Measurements from ENCODE around the gene CELSR3. TPM values are rescaled to one million over a fixed set of nuclear protein-coding genes. Genes with fewer than 3 reads are reported as not detected.

Gene CELSR3, protein sequence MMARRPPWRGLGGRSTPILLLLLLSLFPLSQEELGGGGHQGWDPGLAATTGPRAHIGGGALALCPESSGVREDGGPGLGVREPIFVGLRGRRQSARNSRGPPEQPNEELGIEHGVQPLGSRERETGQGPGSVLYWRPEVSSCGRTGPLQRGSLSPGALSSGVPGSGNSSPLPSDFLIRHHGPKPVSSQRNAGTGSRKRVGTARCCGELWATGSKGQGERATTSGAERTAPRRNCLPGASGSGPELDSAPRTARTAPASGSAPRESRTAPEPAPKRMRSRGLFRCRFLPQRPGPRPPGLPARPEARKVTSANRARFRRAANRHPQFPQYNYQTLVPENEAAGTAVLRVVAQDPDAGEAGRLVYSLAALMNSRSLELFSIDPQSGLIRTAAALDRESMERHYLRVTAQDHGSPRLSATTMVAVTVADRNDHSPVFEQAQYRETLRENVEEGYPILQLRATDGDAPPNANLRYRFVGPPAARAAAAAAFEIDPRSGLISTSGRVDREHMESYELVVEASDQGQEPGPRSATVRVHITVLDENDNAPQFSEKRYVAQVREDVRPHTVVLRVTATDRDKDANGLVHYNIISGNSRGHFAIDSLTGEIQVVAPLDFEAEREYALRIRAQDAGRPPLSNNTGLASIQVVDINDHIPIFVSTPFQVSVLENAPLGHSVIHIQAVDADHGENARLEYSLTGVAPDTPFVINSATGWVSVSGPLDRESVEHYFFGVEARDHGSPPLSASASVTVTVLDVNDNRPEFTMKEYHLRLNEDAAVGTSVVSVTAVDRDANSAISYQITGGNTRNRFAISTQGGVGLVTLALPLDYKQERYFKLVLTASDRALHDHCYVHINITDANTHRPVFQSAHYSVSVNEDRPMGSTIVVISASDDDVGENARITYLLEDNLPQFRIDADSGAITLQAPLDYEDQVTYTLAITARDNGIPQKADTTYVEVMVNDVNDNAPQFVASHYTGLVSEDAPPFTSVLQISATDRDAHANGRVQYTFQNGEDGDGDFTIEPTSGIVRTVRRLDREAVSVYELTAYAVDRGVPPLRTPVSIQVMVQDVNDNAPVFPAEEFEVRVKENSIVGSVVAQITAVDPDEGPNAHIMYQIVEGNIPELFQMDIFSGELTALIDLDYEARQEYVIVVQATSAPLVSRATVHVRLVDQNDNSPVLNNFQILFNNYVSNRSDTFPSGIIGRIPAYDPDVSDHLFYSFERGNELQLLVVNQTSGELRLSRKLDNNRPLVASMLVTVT (N-terminal part only)
- polyA plus RNA-seq (ENCODE audit: insufficient read length in 4 of 4) = 1 to 10 TPM in 2 of 4 donors, under 1 TPM in 2; 0.67 to 1.4 (median 1.1) TPM

DNA sequence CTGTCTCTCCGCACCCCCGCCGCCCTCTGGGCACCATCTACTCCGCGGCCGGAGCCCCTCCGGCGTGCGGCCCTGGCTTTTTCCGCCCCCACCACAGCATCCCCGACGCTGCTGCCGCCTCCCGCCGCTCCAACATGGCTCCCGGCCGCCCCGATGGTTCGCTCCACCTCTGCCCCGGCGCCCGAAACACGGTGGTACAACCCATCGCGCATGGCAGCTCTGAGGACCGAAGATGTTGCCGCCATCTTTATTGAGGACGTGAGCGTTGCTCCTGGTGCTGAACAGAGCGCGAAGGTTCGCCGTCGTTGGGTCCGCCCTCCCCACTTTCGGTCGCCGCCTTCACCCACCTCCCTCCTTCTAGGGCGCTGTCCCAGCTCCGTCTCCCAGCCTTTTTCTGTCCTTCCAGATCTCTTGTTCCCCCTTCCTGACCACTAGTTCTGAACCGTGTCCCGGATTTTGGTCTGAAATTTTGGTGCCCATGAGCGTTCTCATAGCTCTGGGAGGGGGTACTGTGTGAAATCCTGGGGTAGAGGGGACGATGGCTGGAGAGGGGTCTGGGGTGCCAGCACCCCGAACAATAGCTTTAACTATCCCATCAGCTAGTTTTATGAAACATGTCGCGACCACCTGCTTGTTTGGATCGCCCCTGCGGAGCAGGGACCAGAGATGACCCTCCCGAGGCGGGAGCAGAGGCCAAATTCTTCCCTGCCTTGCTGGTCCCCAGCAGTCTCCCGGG is at the start of gene CELSR3:
Gene CELSR3 (minus strand): TSS at position 134 of the 736 bp plus-strand sequence. CDS start 252 bp downstream, outside the sequence.
- DNase-seq (ENCODE audit: low read depth in 4 of 4, low spot score in 2 of 4) = peak in 2 of 4 donors; percentile 57 to 63

DNA sequence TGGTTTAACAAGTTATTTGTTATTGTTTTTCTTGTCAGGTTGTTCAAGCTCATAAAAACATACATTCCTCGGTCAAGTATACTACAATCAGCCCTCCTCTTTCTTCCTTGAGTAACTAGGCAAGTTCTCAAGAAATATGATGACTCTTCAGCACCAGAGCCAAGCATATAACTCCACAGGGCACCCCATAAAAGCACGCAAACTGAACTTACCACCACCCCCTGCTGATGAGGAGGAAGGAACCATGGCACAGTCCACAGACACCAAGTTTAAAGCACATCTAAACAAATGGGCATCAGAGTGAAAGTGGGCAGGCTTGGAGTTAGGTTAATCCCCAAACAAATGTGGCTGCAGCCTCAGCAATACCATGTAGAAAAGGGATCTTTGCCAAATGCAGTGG is 49.0 kb upstream of the CELSR3 start:
- no peak for DNase-seq (ENCODE audit: low read depth in 4 of 4, low spot score in 2 of 4)

DNA sequence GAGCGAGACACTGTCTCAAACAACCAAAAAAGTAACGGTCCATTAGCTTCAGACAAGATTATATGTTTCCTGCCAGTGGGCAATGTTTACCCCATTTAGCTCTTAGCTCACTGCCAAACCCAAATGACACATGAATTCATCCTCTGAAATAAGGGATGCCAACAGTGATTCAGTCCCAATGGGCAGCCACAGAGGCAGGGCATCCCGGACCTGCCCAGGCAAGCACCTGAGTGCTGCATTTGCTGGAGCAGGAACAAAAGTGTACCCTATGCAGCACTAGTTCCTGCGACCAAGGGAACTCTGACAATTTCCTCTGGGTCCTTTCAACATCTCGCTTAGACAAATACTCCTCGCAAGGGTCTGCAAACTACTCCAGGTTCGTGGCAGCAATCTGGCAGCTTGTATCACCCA is 46.4 kb upstream of the CELSR3 start:
- no peak for DNase-seq (ENCODE audit: low read depth in 4 of 4, low spot score in 2 of 4)

DNA sequence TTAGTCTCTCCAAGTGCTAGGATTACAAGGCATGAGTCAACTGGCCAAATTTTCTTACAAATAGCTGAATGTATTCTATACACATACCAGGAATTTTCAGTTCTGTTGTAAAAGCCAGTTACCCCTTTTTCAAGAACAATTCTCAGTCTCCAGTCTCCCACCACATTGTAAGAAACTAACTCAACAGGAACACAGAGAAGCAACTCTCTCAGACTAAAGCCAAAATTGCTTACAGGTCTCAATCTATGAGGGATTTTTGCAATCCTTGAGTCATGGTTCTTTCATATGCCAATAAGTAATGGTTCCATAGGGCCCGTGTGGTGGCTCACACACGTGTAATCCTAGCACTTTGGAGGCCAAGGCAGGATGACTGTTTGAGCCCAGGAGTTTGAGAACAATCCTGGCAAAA is 45.8 kb upstream of the CELSR3 start:
- no peak for DNase-seq (ENCODE audit: low read depth in 4 of 4, low spot score in 2 of 4)

DNA sequence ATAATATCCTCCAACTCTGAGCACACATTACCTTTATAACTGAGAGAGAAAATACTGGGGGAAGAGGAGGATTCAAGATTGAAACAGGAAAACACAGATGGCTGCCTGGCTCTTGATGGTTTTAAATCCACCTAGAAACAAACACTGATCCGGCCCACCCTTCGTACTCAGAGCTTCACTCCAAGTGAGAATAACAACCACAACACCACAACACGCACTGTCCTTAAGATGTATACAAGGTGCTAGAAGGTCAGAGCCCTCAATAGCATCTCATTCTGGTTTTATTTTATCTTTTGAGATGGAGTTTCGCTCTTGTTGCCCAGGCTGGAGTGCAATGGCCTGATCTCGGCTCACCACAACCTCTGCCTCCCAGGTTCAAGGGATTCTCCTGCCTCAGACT is 44.5 kb upstream of the CELSR3 start:
- no peak for DNase-seq (ENCODE audit: low read depth in 4 of 4, low spot score in 2 of 4)

DNA sequence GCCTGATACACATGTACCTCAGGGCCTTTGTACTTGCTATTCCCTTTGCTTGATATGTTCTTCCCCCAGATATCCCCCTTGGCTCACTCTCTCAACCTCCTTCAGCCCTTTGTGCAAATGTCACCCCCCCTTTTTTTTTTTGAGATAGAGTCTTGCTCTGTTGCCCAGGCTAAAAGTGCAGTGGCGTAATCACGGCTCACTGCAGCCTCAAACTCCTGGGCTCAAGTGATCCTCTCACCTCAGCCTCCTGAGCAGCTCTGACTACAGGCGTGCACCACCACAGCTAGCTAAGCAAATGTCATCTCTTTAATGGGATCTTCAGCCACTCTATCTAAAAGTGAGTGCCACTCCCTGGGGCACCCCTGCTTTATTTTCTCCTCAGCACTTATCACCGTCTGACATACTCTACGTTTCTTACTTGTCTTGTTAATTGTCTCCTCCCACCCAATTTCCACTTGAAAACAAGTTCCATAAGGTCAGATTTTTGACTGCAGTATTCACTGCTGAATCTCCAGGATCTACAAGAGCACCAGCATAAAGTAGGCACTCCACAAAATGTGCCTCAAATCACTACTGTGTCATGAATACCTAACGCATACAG is 39.7 kb upstream of the CELSR3 start:
- no peak for DNase-seq (ENCODE audit: low read depth in 4 of 4, low spot score in 2 of 4)

DNA sequence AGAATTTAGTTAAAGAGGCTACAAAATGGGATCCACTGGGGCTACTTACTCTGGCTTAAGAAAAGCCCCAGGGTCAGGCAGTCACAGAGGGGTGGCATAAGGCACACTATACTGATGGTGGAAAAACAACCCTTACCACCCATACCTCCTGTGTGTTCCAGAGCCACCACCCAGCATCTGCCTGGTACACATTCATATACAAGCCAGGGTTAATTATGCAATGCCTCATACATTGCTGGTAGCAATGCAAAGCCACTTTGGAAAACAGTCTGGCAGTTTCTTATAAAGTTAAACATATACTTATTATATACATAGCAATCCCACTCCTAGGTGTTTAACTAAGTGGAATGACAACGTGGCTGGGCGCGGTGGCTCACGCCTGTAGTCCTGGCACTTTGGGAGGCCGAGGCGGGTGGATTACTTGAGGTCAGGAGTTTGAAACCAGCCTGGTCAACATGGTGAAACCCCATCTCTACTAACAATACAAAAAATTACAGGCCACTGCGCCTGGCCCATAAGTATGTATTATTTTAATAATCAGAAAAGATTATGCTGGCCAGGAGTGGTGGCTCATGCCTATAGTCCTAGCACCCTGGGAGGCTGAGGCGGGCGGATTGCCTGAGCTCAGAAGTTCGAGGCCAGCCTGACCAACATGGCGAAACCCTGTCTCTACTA is 38.2 kb upstream of the CELSR3 start:
- no peak for DNase-seq (ENCODE audit: low read depth in 4 of 4, low spot score in 2 of 4)

DNA sequence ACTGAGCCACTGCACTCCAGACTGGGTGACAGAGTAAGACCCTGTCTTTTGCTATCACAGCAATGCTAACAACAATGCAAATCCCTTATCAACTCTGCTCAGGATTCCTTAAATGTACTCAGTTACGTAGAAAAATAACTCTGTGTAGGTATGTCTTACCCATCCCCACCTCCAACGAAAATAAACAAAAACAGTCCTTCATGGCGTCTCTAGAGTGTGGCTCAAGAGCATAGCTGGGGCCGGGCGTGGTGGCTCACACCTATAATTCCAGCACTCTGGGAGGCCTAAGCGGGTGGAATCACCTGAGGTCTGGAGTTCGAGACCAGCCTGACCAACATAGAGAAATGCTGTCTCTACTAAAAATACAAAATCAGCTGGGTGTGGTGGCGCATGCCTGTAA is 36.2 kb upstream of the CELSR3 start:
- no peak for DNase-seq (ENCODE audit: low read depth in 4 of 4, low spot score in 2 of 4)

DNA sequence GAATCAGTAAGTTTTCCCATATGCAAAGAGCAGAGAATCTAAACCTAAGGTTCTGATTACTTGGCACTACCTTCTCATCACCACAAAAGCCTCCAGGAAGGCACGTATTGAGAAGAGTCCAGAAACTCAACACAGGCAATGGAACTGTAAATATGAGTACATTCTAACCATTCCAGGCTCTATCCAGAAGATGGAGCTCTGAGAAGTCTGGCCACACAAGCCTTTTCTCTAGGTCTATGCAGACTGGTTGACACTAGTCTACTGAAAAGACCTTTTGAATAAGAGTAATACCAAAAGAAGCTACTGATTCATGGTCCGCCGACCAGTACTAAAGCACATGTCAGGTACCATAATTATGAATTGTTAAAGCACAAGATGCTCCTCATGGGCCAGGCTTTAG is 35.3 kb upstream of the CELSR3 start:
- no peak for DNase-seq (ENCODE audit: low read depth in 4 of 4, low spot score in 2 of 4)

DNA sequence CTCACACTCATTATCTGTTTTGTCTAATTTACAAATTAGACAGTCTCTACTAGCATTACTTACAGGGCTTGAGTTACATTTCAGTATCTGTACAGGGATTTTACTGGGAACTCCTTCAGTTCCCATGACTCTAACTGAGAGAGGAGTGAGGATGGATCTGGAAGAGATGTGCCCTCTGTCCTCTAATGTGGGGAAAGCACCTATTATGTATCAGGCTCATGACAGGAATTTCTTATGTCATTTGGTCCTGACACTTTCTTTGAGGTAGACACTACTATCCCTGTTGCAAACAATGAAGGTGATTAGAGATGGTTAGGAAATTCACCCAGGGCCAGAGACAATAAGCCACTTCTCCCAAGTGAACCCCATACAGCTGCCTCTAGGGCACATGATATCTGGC is 33.9 kb upstream of the CELSR3 start:
- DNase-seq (ENCODE audit: low read depth in 4 of 4, low spot score in 2 of 4) = no peak

DNA sequence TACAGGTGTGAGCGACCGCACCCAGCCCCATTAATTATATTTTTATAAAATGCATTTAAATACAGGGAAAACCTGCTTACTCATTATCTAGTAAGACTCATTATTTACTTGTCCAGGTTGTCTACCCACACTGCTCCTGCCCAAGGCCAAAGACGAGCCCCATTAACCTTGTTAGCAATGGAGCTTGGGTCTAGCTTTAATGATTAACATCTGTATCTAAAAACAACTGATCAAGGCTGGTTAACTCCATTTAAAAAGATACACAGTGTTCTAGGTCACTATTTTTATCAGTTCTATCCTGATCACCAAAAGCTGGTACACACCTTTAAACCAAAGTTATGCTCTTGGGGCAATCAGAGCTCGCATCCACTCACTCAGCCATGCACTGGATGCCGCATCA is 33.5 kb upstream of the CELSR3 start:
- DNase-seq (ENCODE audit: low read depth in 4 of 4, low spot score in 2 of 4) = no peak

DNA sequence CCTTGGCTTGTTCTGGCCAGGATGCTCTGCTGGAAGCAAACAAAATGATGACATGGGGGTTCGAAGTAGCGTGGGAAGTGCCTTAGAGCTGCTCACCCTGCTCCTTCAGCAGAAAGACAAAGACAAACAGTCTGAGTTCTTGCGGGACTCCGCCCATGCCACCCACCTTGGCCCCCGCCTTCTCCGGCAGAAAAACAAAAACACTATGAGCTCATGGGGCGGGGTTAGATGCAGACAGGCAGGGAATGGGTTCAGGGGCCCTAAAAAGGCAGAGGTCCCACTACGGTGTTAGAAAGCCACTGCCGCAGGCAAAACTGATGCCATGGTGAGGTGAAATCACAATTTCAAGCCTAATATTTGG is 32.7 kb upstream of the CELSR3 start:
- no peak for DNase-seq (ENCODE audit: low read depth in 4 of 4, low spot score in 2 of 4)

DNA sequence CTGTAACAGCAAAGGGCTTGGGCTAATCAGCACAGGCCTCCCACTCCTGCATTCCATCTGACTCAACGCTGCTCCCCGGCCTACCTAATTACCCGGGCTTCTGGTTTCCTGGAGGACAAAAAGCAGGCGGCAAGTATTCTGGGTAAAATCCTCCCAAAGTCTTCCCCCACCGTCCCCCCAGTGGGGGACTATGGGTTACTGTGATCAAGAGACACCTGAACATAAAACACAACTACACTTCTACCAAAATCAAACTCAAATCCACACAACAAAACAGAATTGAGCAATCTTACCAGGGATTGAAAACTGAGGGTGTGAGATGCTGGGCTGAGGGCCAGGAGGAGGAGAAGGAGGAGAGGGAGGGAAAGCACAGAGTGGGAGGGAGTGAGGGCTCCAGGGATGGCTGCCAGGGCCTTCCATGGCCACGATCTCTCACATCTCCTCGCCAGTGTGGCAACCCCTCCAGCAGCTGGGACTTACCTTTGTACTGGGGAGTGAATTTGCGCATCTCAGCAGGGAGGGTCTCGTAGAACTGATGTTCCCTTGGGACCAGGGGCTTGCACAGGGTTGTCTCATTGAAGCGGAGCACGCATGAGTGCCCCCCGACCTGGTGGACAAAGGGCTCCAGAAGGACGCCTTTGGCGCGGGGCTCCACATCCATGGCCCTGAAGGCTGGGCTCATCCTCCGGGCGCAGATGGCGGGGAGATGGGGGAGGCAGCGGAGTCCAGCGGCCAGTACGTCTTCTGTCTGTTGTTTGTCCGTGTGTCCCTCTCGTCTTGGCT is 32.1 kb upstream of the CELSR3 start:
- no peak for DNase-seq (ENCODE audit: low read depth in 4 of 4, low spot score in 2 of 4)

DNA sequence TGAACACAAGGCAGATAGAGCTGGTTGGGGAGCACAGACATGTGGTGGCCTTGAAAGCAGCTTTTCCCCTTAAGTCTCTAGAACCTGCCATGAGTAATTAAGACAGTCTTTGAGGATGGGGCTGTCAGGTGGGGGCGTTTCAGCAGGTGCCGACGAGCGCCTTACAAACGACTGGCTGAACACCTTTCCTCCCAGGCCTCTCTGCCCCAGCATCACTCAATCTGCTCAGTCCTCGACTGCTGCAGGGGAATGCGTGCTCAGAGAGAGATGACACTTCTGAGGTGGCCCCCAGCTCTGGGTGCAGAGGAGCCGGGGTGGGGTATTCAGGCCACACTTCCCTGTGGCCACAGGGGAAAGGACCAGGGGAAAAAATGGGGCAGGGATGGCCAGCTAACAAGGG is 31.1 kb upstream of the CELSR3 start:
- DNase-seq (ENCODE audit: low read depth in 4 of 4, low spot score in 2 of 4) = no peak

DNA sequence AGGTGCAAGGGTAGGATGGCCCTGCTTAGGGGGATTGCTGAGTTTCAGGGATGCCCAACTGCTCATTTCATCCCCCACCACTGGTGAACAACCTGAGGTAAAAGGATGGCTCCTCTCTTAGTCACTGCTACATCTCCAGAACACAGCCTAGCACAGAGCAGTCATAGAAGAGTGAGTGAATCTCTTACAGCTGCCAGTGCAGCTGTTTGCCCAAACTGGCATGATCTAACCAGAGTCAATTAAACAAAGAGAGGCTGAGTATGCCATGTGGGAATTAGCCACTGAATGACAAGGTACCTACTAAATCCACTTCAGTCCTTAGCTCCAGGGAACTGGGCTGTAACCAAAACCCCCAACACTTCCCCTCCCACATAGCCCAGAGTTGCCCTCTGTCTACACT is 29.9 kb upstream of the CELSR3 start:
- no peak for DNase-seq (ENCODE audit: low read depth in 4 of 4, low spot score in 2 of 4)

DNA sequence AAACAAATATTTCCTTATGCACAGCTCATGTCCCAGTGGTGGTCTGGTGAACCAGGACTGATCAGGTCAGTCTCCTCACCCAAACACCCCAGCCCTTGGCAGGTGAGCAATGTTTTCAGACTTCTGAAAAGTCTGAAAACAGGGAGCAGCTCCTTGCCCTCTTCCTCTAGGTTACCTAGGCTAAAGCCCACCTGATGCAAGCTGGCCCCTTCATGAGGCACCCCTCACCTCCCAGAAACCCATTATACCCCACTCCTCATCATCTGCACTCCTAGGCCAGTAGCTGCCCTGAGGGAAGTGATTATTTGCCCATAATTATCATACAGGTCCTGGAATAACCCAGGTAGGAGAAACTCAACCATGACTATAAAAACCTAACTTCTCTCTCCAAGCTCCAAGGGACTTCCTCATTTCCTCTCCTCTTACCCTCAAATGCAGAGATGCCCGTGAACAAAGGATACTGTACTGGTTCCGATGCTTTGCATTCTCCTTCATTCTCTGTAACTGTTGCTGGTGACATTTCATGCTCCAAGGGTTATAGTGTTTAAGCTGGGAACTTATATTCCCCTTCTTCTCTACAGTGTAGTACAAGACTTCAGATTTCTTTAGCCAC is 28.3 kb upstream of the CELSR3 start:
- DNase-seq (ENCODE audit: low read depth in 4 of 4, low spot score in 2 of 4) = no peak

DNA sequence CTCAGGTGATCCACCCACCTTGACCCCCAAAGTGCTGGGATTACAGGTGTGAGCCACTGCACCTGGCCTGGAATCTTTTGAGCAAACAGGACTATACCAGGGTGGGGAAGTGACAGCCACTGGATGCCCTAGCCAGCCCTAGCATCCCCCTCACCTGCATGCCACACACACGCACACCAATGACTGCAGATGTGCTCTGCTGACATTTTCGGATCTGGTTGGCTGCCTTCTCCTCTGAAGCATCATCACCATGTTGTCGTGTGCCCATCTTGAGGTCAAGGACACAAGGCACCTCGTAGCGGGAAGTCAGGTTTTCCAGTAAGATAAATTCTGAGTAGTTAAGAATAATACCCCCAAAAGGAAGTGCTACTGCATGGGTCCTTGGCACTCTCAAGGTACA is 26.7 kb upstream of the CELSR3 start:
- no peak for DNase-seq (ENCODE audit: low read depth in 4 of 4, low spot score in 2 of 4)

DNA sequence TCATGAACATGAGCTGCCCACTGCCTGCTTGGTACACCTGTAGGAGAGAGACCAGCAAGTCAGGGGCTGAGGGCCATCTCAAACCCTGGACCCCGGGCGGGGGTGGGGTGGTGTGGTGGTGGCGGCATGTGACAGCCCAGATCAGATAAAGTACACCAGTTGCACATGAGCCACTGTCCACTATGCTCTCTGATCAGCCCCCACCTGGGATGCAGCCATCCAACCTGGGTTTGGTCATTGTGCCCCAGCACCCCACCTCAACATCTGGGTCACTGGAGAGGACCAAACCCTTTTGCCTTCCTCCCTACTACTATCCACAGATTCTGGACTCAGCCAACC is 26.0 kb upstream of the CELSR3 start:
- DNase-seq (ENCODE audit: low read depth in 4 of 4, low spot score in 2 of 4) = no peak
